Pons (tissue), 1 donor: ENCODE measurements around the gene GID8.
A peak's percentile ranks its signal among the peaks of the same experiment; 100 is the strongest.

Experiments used
- DNase-seq: peaks from one replicate; pipeline ENCODE4 v3.0.0-alpha.2; 2016; ENCODE audit warnings: low spot score

GID8 gene

GRCh38 chr20:62938105-62938888 is at the start of gene GID8:
Gene GID8 (plus strand): TSS chr20:62938147. CDS start chr20:62941503, 3,356 bp downstream.
- DNase-seq = no peak

- DNase-seq = no peak
Observed at GRCh38 chr20:62888406-62888805, 49.5 kb upstream of the GID8 start.

DNA sequence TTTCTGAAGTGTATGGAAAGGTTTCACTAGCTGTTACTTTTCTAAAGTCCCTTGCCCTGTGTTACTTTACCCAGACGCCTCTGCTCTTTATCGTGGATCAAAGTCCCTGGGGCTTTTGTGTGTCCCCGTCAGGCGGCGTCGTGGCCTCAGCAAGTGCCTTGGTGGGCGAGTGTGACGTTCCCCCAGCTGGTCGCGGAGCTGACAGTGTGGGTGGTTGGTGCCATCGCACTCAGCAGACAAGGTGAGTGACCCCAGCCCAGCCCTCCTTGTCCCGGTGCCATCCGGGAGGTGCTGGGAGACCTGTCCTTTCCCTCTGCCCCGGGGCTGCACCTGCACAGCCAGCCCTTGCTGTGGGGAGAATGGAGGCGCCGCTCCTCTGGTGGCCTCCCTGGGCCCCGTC is 49.0 kb upstream of the GID8 start:
- DNase-seq = no peak

GRCh38 chr20:62889411-62889810 is 48.5 kb upstream of the GID8 start:
- no peak for DNase-seq

DNA sequence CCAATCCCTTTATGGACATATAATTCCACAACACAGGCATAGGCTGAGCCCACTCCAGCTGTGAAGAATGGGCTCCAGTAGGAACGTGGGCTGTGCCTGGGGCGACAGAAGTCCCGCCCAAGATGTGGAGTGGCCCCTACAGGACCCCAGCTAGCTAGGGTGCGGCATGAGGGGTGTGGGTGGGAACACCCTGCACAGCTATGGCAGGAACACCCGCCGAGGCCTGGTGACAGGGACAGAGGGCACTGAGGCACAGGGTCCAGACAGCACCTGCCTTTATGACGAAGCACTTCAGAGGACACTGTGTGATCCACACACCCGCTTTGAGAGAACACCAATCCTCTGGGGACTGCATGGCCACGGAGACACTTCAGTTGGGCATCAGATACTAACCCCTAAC is 48.1 kb upstream of the GID8 start:
- DNase-seq = no peak

- no peak for DNase-seq
Observed at GRCh38 chr20:62890444-62890843, 47.5 kb upstream of the GID8 start.

GRCh38 chr20:62891111-62891510 is 46.8 kb upstream of the GID8 start:
- no peak for DNase-seq

- no peak for DNase-seq
Observed at GRCh38 chr20:62892348-62893304, 45.3 kb upstream of the GID8 start.

GRCh38 chr20:62893700-62894099 is 44.2 kb upstream of the GID8 start:
- no peak for DNase-seq

DNA sequence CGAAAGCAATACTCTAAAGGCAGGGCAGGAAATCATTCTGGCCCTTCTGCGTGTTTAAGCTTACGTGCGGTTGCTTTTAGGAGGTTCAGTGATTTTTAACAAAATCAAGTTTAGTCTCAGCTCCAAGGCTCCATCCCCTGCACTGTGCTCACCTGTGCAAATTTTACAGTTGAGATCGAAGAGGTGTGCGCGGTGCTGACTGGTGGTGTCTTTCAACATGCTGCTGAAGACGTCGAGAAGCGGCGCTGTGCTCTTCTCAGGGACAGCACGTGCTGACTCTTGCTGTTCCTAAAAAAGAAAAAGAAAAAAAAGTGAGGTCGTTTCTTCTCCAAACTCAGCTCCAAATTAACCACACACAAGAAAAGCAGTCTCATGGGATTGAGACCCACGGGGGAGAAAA is 43.7 kb upstream of the GID8 start:
- no peak for DNase-seq

DNA sequence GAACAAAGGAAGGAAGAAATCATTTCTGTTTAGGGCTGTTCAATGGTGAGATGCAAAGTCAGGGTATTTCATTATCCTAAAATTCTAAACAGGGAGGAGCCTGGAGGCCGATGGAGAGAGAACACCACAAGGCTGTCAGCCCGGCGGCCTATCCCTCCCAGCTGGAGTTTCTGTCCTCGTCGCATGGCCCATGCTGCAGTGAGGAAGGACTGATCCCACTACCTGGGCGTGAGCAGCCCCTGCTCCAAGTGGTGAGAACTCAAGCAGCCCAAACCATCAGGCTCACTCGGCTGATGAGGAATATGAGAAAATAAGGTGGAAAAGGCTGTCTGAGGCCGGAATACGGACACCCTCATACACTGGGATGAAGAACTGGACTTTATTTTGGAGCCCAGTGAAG is 42.4 kb upstream of the GID8 start:
- DNase-seq = no peak

DNA sequence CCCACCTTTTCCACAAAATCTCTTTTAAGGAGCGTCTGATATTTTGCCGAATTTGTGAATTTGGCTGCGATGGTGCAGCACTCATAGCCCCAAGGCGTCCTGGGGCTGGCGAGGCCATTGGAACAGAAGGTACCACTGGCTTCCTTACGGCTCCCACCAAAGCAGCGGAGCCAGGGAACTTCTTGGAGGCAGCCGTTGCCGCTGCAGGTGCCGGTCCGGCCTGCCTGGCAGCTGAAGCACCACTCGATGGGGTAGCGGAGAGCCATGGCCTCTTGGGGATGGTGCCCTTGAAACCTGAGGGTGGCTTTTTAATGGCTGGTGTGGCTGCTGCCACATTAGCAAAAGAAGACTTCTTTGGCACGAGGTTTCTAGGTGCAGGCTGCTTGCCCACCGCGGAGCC is 41.4 kb upstream of the GID8 start:
- no peak for DNase-seq

GRCh38 chr20:62897666-62898065 is 40.3 kb upstream of the GID8 start:
- no peak for DNase-seq

- no peak for DNase-seq
Observed at GRCh38 chr20:62898093-62898964, 39.6 kb upstream of the GID8 start.

GRCh38 chr20:62898970-62899632 is 38.8 kb upstream of the GID8 start:
- DNase-seq = no peak

DNA sequence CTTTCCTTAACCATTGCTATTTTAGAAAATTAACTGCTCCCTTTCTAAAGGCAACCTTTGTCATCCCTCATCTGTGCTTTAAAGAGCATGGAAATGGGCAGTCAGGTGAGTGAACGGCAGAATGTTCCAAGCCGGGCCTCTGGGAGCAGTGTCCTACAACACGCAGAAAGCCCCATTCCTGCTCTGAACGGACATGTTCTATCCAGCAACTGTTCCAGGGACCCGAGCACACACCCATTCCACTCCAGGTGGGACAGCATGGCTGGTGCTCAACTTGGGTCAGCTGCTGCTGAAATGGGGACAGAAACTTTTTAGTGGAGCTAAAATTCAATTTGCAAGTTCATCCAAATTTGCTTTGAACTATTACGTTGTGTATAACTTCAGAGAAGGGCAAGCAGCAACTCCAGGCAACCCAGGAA is 38.3 kb upstream of the GID8 start:
- DNase-seq = no peak

DNA sequence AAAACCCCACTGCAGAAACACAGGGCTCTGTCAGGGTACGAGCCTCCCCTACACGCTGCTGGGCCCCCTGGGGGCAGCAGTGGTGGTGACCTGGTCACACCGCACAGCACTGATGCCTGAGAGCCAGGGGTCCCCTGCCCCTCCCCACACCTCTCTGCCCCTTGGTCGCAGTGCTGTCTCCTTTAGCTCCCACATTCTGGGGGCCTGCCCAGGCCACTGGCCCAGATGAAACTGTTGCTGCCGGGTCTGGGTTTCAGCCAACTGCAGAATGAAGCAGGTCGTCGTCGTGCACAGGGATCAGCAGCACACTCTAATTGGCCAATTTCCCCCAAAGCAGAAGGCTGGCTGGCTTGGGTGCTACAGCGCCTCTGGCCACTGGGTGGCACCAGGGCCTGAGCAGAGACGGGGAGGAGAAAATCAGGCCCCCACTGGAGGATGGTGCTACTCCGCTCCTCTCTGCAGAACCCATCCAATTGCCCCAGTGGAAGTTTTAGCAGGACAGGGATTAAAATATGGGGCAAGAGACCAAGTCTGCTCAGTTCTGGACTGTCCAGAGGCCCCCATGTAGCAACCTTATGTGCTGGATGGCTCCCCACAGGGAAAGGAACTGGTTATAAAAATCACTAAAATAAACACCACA is 37.8 kb upstream of the GID8 start:
- peak; percentile 66 for DNase-seq

GRCh38 chr20:62900692-62901584 is 37.0 kb upstream of the GID8 start:
- no peak for DNase-seq

GRCh38 chr20:62901891-62902290 is 36.1 kb upstream of the GID8 start:
- DNase-seq = no peak
